HG03159 (cell line): Measurements from ENCODE around the gene FBN1.

ENCODE experiments used
- ATAC-seq: cut with Tn5 transposase; IDR thresholded peaks from one replicate; pipeline ENCODE4 v1.9.1; 2021; ENCODE audit warnings: mild to moderate bottlenecking, moderate library complexity; ENCODE audit not compliant: unreplicated experiment

FBN1 gene

GRCh38 chr15:48381861-48382260 lies 263.6 kb downstream of the FBN1 start:
- ATAC-seq = no peak

- no peak for ATAC-seq
Measured at GRCh38 chr15:48380198-48380597, 265.3 kb downstream of the FBN1 start.

- no peak for ATAC-seq
Measured at GRCh38 chr15:48375767-48376166, 269.7 kb downstream of the FBN1 start.

GRCh38 chr15:48374472-48374871 lies 271.0 kb downstream of the FBN1 start:
- ATAC-seq = no peak

GRCh38 chr15:48373821-48374451 lies 271.6 kb downstream of the FBN1 start:
- no peak for ATAC-seq

- no peak for ATAC-seq
Measured at GRCh38 chr15:48371961-48372360, 273.5 kb downstream of the FBN1 start.

GRCh38 chr15:48371550-48371949 lies 274.0 kb downstream of the FBN1 start:
- ATAC-seq = no peak

GRCh38 chr15:48370460-48370859 lies 275.0 kb downstream of the FBN1 start:
- ATAC-seq = no peak

GRCh38 chr15:48367483-48367882 lies 278.0 kb downstream of the FBN1 start:
- no peak for ATAC-seq

GRCh38 chr15:48366584-48367312 lies 278.8 kb downstream of the FBN1 start:
- no peak for ATAC-seq

- ATAC-seq = no peak
Measured at GRCh38 chr15:48365575-48365974, 279.9 kb downstream of the FBN1 start.

GRCh38 chr15:48363474-48363873 lies 282.0 kb downstream of the FBN1 start:
- no peak for ATAC-seq

- no peak for ATAC-seq
Measured at GRCh38 chr15:48361685-48362084, 283.8 kb downstream of the FBN1 start.

- ATAC-seq = no peak
Measured at GRCh38 chr15:48360841-48361240, 284.7 kb downstream of the FBN1 start.
